HG03196 (cell line): ENCODE data around the gene FRMPD4.

Experiments used
- ATAC-seq: cut with Tn5 transposase; IDR thresholded peaks from one replicate; pipeline ENCODE4 v1.9.1; 2021; ENCODE audit not compliant: unreplicated experiment

Gene FRMPD4

GRCh38 chrX:12423346-12423745 is 285.1 kb downstream of the FRMPD4 start:
- no peak for ATAC-seq

DNA sequence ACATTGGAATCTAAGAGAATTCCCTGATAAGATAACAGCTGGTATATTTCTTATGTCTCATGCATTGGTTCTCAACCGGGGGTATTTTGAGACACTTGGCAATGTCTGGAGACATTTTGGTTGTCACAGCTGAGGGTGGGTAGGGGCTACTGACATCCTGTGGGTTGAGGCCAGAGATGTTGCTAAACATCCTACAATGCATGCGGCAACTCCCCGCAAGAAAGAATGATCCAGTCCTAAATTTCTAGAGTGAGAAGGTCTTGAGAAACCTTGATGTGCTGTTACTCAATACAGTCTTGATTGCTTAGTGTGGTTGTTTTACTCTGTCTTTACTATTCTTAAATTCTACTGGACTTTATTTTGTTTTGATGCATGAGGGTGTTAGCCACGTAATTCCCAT is 287.2 kb downstream of the FRMPD4 start:
- no peak for ATAC-seq

DNA sequence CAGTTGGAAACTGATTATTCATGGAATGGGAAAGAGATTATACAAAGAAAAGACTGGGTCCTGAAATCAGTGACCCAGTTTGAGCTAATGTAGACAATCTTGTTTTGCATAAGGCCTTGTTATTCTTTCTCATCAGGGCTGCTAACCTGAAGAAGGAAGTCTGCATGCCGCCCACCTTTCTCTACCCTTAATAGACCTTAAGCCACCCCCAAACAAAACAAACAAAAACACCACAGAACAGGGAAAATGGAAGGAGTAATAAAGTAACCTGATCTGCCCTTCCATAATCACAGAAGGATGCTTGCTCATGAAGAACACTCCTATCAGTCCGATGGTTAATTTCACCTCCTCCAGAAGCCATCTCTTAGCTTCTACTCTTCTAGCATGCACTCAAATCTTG is 288.1 kb downstream of the FRMPD4 start:
- ATAC-seq, result no peak

- ATAC-seq, result no peak
Observed at GRCh38 chrX:12434493-12434892, 296.2 kb downstream of the FRMPD4 start.

GRCh38 chrX:12439416-12439815 is 301.1 kb downstream of the FRMPD4 start:
- no peak for ATAC-seq

GRCh38 chrX:12440246-12440645 is 302.0 kb downstream of the FRMPD4 start:
- ATAC-seq, result no peak

- no peak for ATAC-seq
Observed at GRCh38 chrX:12441381-12442128, 303.3 kb downstream of the FRMPD4 start.

GRCh38 chrX:12443534-12444098 is 305.3 kb downstream of the FRMPD4 start:
- peak; percentile 94 for ATAC-seq

GRCh38 chrX:12446342-12447075 is 308.2 kb downstream of the FRMPD4 start:
- ATAC-seq, result no peak

GRCh38 chrX:12447448-12448064 is 309.3 kb downstream of the FRMPD4 start:
- no peak for ATAC-seq

DNA sequence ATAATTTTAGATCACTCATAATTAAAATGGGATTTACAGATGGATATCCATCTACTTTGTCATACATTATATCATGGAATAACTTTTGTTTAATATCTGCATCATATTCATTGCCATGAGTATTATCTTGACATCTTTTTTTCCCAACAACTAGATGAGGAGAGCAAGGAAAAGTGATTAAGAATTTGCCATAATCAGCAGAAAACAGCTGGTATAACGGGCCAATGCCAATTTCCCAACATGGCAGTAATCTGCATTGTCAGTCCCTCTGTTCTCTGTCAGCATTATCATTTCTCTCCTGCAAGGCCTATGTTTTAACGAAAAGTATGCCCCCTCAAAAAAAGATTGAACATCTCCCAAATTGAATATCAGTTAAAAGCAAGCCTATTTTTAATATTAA is 314.0 kb downstream of the FRMPD4 start:
- ATAC-seq, result no peak

GRCh38 chrX:12460929-12461328 is 322.7 kb downstream of the FRMPD4 start:
- ATAC-seq, result no peak

DNA sequence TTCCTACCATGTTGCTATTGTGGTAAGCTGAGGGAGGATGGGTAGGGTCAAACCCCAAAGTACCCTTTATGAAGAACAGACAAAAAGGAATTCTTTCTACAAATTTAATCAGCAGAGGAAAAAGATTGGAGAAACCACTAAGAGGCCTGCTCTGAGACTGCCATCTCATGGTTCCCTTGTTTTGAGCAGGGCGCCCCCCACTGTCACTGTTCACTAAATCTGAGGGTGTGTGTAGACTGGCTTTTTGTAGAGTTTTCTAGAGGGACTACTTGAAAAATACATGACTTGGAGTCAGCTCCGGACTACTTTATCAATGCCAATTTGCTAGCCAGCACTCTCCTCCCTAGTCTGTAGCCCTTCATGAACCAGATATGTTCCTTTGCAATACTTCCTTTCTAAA is 324.8 kb downstream of the FRMPD4 start:
- no peak for ATAC-seq

GRCh38 chrX:12463873-12464272 is 325.6 kb downstream of the FRMPD4 start:
- no peak for ATAC-seq

DNA sequence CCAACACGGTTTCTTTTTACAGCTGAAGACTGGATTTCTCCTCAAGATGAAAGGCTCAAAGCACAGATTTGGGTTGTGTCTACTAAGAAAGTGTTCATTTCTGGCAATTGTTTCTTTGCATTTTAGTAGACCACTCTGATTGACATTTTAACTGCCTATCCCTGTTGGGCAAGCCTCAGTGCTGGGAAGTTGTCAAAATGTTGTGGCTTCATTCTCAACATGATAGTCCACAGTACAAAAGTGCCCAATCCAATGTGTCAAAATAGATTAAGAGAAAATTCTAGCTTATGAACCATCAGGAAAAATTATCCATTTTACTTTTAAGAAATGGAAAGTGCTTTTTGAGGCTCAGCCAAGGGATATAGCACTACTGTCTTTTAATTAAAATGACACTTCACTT is 329.0 kb downstream of the FRMPD4 start:
- ATAC-seq, result no peak

GRCh38 chrX:12469296-12469695 is 331.0 kb downstream of the FRMPD4 start:
- no peak for ATAC-seq

GRCh38 chrX:12471061-12471460 is 332.8 kb downstream of the FRMPD4 start:
- no peak for ATAC-seq

- no peak for ATAC-seq
Observed at GRCh38 chrX:12480956-12481355, 342.7 kb downstream of the FRMPD4 start.

- ATAC-seq, result no peak
Observed at GRCh38 chrX:12488220-12488619, 349.9 kb downstream of the FRMPD4 start.

DNA sequence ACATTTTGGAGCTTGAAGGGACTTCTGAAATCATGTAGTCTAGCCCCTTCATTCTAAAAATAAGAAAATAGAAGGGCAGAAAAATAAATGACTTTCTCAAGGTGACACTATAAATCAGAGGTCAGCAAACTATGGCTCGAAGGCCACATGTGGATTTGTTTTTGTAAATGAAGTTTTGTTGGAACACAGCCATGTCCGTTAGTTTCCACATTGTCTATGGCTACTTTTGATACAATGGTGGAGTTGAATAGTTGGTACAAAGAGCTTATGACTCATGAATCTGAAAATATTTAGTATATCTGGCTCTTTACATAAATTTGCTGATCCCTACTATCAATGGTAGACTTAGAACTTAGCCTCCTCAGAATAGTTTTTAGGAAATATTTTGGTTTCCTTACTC is 350.5 kb downstream of the FRMPD4 start:
- ATAC-seq, result no peak

- no peak for ATAC-seq
Observed at GRCh38 chrX:12489341-12489740, 351.1 kb downstream of the FRMPD4 start.
